H1 (cell line): ENCODE results near the gene PLEK2. TPM values are rescaled to one million over a fixed set of nuclear protein-coding genes. Genes with fewer than 3 reads are reported as not detected.

Source experiments
- CHD7 ChIP-seq: fragments of 300-600 bp; sonication (generic); IDR thresholded peaks from 2 replicates; pipeline ENCODE4 v1.7.1; 2012; ENCODE audit warnings: low read length, moderate library complexity, mild to moderate bottlenecking, inconsistent platforms; ENCODE audit not compliant: insufficient replicate concordance
- CREB1 ChIP-seq: IDR thresholded peaks from 2 replicates; pipeline ENCODE4 v1.6.1; 2012; ENCODE audit warnings: inconsistent platforms
- CTBP2 ChIP-seq: IDR thresholded peaks from 2 replicates; pipeline ENCODE4 v1.7.0; 2011; ENCODE audit warnings: borderline replicate concordance, mild to moderate bottlenecking, moderate library complexity, mixed read lengths, low read length; ENCODE audit not compliant: insufficient read depth, insufficient read length
- TBP ChIP-seq: IDR thresholded peaks from 2 replicates; pipeline ENCODE4 v1.6.1; 2011; ENCODE audit warnings: low read depth, low read length, improper control_type of control experiment
- polyA plus RNA-seq, 7 experiments: library from polyadenylated mRNA; depleted of rRNA in 3 of 7; stranded (reverse) in 5 of 7; unstranded in 2 of 7; fragments of >200 nt in 5 of 7; fragments of 200-250 nt in 2 of 7; gene quantifications; 1 replicate in 5 of 7; 2 replicates in 1 of 7; 4 replicates in 1 of 7; pipeline versions ENCODE4 v1.2.1 to v1.2.3, GENCODE V29; 2011 to 2013; ENCODE audit warnings: missing spikeins in 2 of 7, mixed read lengths in 2 of 7
- total RNA-seq: library from RNA; stranded (reverse); fragmentation: NEBNext Ultra II Directional; extraction: Animal tissue kit (Norgen Biotek cat#: 25700); gene quantifications from 2 replicates; pipeline ENCODE4 v1.2.1, GENCODE V29; 2021

Gene PLEK2
- total and polyA plus RNA-seq, 2 of the 8 experiments (the other 6 are each of a cell fraction or from before 2014, with no cell fraction given) = 0.41 to 2.1 TPM

DNA sequence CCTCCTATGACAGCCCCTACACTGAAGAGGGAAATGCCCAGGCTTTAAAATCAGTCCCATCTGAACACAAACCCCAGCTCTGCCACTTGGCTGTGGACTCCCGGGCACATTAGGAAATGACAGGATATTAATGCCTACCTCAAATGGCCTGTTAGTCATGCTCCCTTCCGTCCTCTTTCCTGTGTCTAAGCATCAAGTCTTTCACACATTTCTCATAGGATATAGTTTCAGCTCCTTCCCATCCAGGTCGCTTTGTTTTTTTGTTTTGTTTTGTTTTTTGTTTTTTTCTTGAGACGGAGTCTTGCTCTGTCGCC is 16.1 kb downstream of the PLEK2 start (continued):
- no peak for TF ChIP-seq CHD7
- no peak for TF ChIP-seq TBP
- TF ChIP-seq CTBP2 = no peak
- TF ChIP-seq CREB1 = no peak
- TF ChIP-seq, all 59 proteins: peak for 0
